DMS153 treated with DMSO at 0.1 percent for 48 hours (cell line): ENCODE measurements around the gene PPP1R18.
"Not testable (repeated sequence)": the region's sequence is repeated elsewhere in the genome, so short reads cannot be mapped to it uniquely, and the experiment has no call there.

Experiments
- DNase-seq: peaks from one replicate; lab custom pipeline; 2025; ENCODE audit not compliant: unreplicated experiment; lab: John Stamatoyannopoulos, UW

PPP1R18 gene

GRCh38 chr6:30720738-30721197 lies 34.3 kb upstream of the PPP1R18 start:
- DNase-seq: peak; percentile 25

GRCh38 chr6:30719791-30720737 lies 33.6 kb upstream of the PPP1R18 start, which contains the start of gene TUBB:
Gene TUBB, plus strand, starts transcription at chr6:30720352. Its CDS starts 155 bp downstream, at chr6:30720507.
- peak; percentile 94 for DNase-seq

GRCh38 chr6:30719356-30719755 lies 32.9 kb upstream of the PPP1R18 start:
- DNase-seq: no peak

- not testable (repeated sequence) for DNase-seq
Measured at GRCh38 chr6:30717845-30718720, 31.6 kb upstream of the PPP1R18 start.

GRCh38 chr6:30717129-30717844 lies 30.8 kb upstream of the PPP1R18 start, which contains the start of gene MDC1:
Gene MDC1, minus strand, starts transcription at chr6:30717281. Its CDS starts 2,106 bp downstream, at chr6:30715175.
- DNase-seq: peak; percentile 99

- DNase-seq: no peak
Measured at GRCh38 chr6:30716879-30717128, 30.4 kb upstream of the PPP1R18 start.

GRCh38 chr6:30714263-30714662 lies 27.8 kb upstream of the PPP1R18 start:
- DNase-seq: no peak

- DNase-seq: no peak
Measured at GRCh38 chr6:30712441-30712945, 26.0 kb upstream of the PPP1R18 start.

- no peak for DNase-seq
Measured at GRCh38 chr6:30711758-30712380, 25.4 kb upstream of the PPP1R18 start.

- DNase-seq: no peak
Measured at GRCh38 chr6:30709101-30709868, 22.8 kb upstream of the PPP1R18 start.

GRCh38 chr6:30707281-30707850 lies 20.9 kb upstream of the PPP1R18 start:
- peak; percentile 62 for DNase-seq

- no peak for DNase-seq
Measured at GRCh38 chr6:30705620-30706019, 19.2 kb upstream of the PPP1R18 start.

GRCh38 chr6:30703821-30704220 lies 17.4 kb upstream of the PPP1R18 start:
- DNase-seq: no peak

GRCh38 chr6:30703011-30703410 lies 16.6 kb upstream of the PPP1R18 start:
- DNase-seq: no peak

- DNase-seq: no peak
Measured at GRCh38 chr6:30700340-30700739, 13.9 kb upstream of the PPP1R18 start.

- no peak for DNase-seq
Measured at GRCh38 chr6:30696432-30696831, 10.0 kb upstream of the PPP1R18 start.

GRCh38 chr6:30691208-30691847 lies 4.9 kb upstream of the PPP1R18 start:
- peak; percentile 6 for DNase-seq

GRCh38 chr6:30690403-30691207 lies 4.2 kb upstream of the PPP1R18 start, which contains the start of gene NRM:
Gene NRM, minus strand, starts transcription at chr6:30690984. Its CDS starts 10 bp downstream, at chr6:30690974.
- DNase-seq: peak; percentile 74
